Keratinocyte (primary cell): ENCODE results near the gene BLTP3A. TPM values are rescaled to one million over a fixed set of nuclear protein-coding genes. Genes with fewer than 3 reads are reported as not detected.

ENCODE experiments used
- DNase-seq: peaks from one replicate; pipeline ENCODE4 v3.0.0-alpha.2; 2011; ENCODE audit warnings: low read depth, missing footprints, low spot score
- FAIRE-seq: peaks from 2 replicates; lab custom pipeline; 2011; peaks lifted over from hg19 to GRCh38; lab: Jason Lieb, UNC
- H2AFZ ChIP-seq: 2 replicates; pipeline ENCODE4 v1.6.0; 2012; ENCODE audit warnings: low read length, control low read depth, inconsistent platforms; ENCODE audit not compliant: control insufficient read depth
- H3K27ac ChIP-seq: 2 replicates; pipeline ENCODE4 v1.5.1; 2011; ENCODE audit warnings: low read length; ENCODE audit not compliant: control insufficient read depth, insufficient read depth
- H3K27me3 ChIP-seq: 3 replicates; pipeline ENCODE4 v1.6.0; 2011; ENCODE audit warnings: low read length; ENCODE audit not compliant: control insufficient read depth, insufficient read depth; ENCODE audit errors: extremely low read depth
- H3K36me3 ChIP-seq, 2 experiments: 2 replicates in 1 of 2; 3 replicates in 1 of 2; pipeline ENCODE4 v1.5.1; 2011; ENCODE audit warnings: low read length in 2 of 2, mild to moderate bottlenecking in 1 of 2; ENCODE audit not compliant: control insufficient read depth in 2 of 2, insufficient read depth in 2 of 2; ENCODE audit errors: extremely low read depth in 1 of 2
- H3K4me1 ChIP-seq: 3 replicates; pipeline ENCODE4 v1.5.1; 2011; ENCODE audit warnings: low read length; ENCODE audit not compliant: control insufficient read depth, insufficient read depth; ENCODE audit errors: extremely low read depth
- H3K4me2 ChIP-seq: 3 replicates; pipeline ENCODE4 v1.6.0; 2011; ENCODE audit warnings: low read depth, low read length; ENCODE audit not compliant: control insufficient read depth, insufficient read depth; ENCODE audit errors: extremely low read depth
- H3K4me3 ChIP-seq, 3 experiments: fragments of 200-600 bp in 1 of 3; sonication (generic) in 1 of 3; 2 replicates in 2 of 3; 3 replicates in 1 of 3; pipeline ENCODE4 v1.5.1; 2011 to 2016; ENCODE audit warnings: low read length in 3 of 3, mild to moderate bottlenecking in 3 of 3, control low read depth in 2 of 3, inconsistent platforms in 1 of 3, low read depth in 1 of 3, mixed read lengths in 1 of 3, mixed run types in 1 of 3, moderate library complexity in 1 of 3; ENCODE audit not compliant: control insufficient read depth in 2 of 3, insufficient read depth in 2 of 3; ENCODE audit errors: extremely low read depth in 1 of 3
- H3K79me2 ChIP-seq: 2 replicates; pipeline ENCODE4 v1.6.0; 2012; ENCODE audit warnings: low read length; ENCODE audit not compliant: control insufficient read depth, insufficient read depth
- H3K9ac ChIP-seq: 3 replicates; pipeline ENCODE4 v1.6.0; 2011; ENCODE audit warnings: low read length; ENCODE audit not compliant: control insufficient read depth, insufficient read depth; ENCODE audit errors: extremely low read depth
- H3K9me1 ChIP-seq: 3 replicates; pipeline ENCODE4 v1.6.0; 2011; ENCODE audit warnings: low read length; ENCODE audit not compliant: control insufficient read depth, insufficient read depth; ENCODE audit errors: extremely low read depth
- H3K9me3 ChIP-seq: 2 replicates; pipeline ENCODE4 v1.5.1; 2012; ENCODE audit warnings: low read depth, low read length; ENCODE audit not compliant: control insufficient read depth
- H4K20me1 ChIP-seq: 3 replicates; pipeline ENCODE4 v1.6.0; 2011; ENCODE audit warnings: low read length; ENCODE audit not compliant: control insufficient read depth, insufficient read depth; ENCODE audit errors: extremely low read depth
- CTCF ChIP-seq, 3 experiments: IDR thresholded peaks in 1 of 3; conservative IDR thresholded peaks in 1 of 3; optimal IDR thresholded peaks in 1 of 3; 2 replicates in 2 of 3; 3 replicates in 1 of 3; pipeline versions ENCODE3 to v1.5.1; 2011; ENCODE audit warnings: low read length in 3 of 3, mild to moderate bottlenecking in 3 of 3, moderate library complexity in 2 of 3, control low read depth in 1 of 3, inconsistent platforms in 1 of 3; ENCODE audit not compliant: insufficient read depth in 2 of 3; ENCODE audit errors: extremely low read depth in 1 of 3
- EZH2 ChIP-seq: IDR thresholded peaks from one replicate; pipeline ENCODE4 v1.6.1; 2012; ENCODE audit warnings: inconsistent platforms, mild to moderate bottlenecking, low read length, moderate library complexity
- dilution Hi-C: fragments of 300-500 bp; cut with MboI; formaldehyde crosslinking; loops from one replicate; pipeline ENCODE4 v1.7.0; 2020; ENCODE audit warnings: low sequenced_read_pairs; ENCODE audit not compliant: extremely low pct_ligation_motif_present
- polyA plus RNA-seq, 5 experiments: library from polyadenylated mRNA; depleted of rRNA in 3 of 5; stranded (reverse) in 3 of 5; stranded (forward) in 1 of 5; unstranded in 1 of 5; fragments of >200 nt; gene quantifications; 1 replicate in 1 of 5; 2 replicates in 3 of 5; 3 replicates in 1 of 5; pipeline versions ENCODE4 v1.2.1 to v1.2.3, GENCODE V29; 2011 to 2012; ENCODE audit warnings: missing spikeins in 2 of 5, low read depth in 1 of 5, low replicate concordance in 1 of 5

The BLTP3A gene
- polyA plus RNA-seq, 1 donor (not counting 4 experiments of a cell fraction or from before 2014, with no cell fraction given) = 4.9 TPM

GRCh38 chr6:34832942-34833341, 41.1 kb downstream of the BLTP3A start:
- Histone ChIP-seq H3K27me3 (no peaks in the 10 kb centered on the region), H4K20me1 (no peaks in the 10 kb centered on the region), H3K79me2 (no peaks in the 10 kb centered on the region), H3K9me1 (peaks cover 3% of the 10 kb centered on the region), H3K9ac (no peak overlapping the region), H3K36me3 (peaks cover 3 to 4% of the 10 kb centered on the region in 2 experiments), H3K4me1 (peaks cover 22% of the 10 kb centered on the region), H3K4me2 (no peak overlapping the region), H3K9me3 (no peaks in the 10 kb centered on the region), H3K4me3 (no peak overlapping the region), H2AFZ (no peak overlapping the region), H3K27ac (no peak overlapping the region)
- FAIRE-seq (no peak), DNase-seq (no peak)
- dilution Hi-C loops = no loop called here
- TF ChIP-seq CTCF (optimal IDR thresholded peaks at IDR 0.05 in 1 of 3, IDR thresholded peaks at IDR 0.05 in 1 of 3, conservative IDR thresholded peaks at IDR 0.05 in 1 of 3; ENCODE audit: extremely low read depth in 1 of 3, insufficient read depth in 2 of 3, low read length in 3 of 3) = no peak
- no peak for TF ChIP-seq EZH2

GRCh38 chr6:34834789-34835518, 43.1 kb downstream of the BLTP3A start:
- no peak overlapping the region for H3K27ac ChIP-seq
- dilution Hi-C loops = no loop called here
- peak; percentile 71 for FAIRE-seq

More at GRCh38 chr6:34834789-34835518, 43.1 kb downstream of the BLTP3A start:
- Histone ChIP-seq H3K4me2 (no peak overlapping the region), H3K27me3 (no peaks in the 10 kb centered on the region), H3K79me2 (no peaks in the 10 kb centered on the region), H4K20me1 (no peaks in the 10 kb centered on the region), H2AFZ (no peak overlapping the region), H3K9me1 (no peaks in the 10 kb centered on the region), H3K4me1 (peaks cover 9% of the 10 kb centered on the region), H3K4me3 (no peak overlapping the region), H3K36me3 (peaks cover 3 to 4% of the 10 kb centered on the region in 2 experiments), H3K9ac (no peak overlapping the region), H3K9me3 (no peaks in the 10 kb centered on the region)
- TF ChIP-seq CTCF (optimal IDR thresholded peaks at IDR 0.05 in 1 of 3, IDR thresholded peaks at IDR 0.05 in 1 of 3, conservative IDR thresholded peaks at IDR 0.05 in 1 of 3; ENCODE audit: extremely low read depth in 1 of 3, insufficient read depth in 2 of 3, low read length in 3 of 3) (no peak), EZH2 (no peak)
- DNase-seq = no peak
